DMS 273 treated with DMSO at 0.1 percent for 48 hours (cell line): ENCODE data around the gene ZNF624.

Experiments used
- DNase-seq: peaks from one replicate; lab custom pipeline; 2025; lab: John Stamatoyannopoulos, UW

ZNF624 gene

DNA sequence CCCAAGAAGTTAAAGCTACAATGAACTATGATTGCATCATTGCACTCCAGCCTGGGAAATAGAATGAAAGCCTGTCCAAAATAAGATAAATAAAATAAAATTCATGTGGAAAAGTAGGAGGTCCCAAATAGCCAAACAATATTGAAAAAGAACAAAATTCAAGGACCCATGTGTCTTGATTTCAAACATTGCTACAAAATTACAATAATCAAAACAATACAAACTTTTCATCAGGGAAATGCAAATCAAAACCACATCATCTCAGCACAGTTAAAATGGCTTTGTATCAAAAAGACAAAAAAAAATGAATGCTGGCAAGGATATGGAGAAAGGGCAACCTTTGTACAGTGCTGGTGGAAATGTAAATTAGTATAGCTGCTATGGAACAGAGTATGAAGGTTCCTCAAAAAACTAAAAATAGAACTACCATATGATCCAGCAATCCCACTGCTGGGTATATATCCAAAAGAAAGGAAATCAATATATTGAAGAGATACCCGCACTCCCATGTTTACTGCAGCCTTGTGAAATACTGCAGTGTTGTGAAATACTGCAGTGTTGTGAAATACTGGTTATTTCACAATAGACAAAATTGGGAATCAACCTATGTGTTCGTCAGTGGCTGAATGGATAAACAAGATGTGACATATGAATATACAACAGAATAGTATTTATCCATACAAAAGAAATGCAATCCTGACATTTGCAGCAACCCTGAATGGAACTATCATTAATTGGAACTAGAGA, 60.1 kb downstream of the ZNF624 start:
- DNase-seq, result no peak

DNA sequence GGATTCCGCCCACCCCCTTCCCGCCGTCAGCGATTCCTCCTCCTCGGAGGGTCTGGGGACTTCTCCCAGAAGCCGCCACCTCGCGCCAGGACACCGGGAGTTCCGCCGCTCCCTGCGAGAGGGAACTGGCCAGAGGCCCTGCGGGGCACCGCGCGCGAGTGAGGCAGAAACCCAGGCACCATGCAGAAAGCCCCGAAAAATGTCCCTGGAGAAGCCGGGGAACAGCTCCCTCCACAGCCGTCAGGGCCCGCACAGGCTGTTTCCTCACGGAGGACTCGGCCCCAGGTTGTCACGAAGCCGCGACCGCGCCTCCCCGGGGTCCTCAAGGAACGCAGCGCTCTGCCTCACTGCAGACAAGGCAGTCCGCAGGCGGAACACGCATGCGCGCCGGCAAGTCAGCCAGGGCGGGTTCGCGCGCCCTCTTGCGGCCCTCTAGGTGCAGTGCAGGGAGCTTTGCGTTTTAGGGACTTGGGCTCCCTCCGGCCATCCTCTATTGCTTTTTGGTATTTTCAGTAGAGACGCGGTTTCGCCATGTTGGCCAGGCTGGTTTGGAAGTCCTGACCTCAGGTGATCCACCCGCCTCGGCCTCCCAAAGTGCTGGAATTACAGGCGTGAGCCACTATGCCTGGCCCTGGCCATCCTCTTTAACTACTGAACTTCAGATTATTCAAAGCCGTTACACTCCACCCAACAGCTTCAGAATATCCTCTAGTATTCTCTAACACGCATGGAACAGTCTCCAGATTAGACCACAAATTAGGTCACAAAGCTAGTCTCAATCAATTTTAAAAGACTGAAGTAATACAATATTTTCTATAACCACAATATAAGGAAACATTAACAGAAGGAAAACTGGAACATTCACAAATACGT, 64.3 kb downstream of the ZNF624 start:
- peak; percentile 64 for DNase-seq

DNA sequence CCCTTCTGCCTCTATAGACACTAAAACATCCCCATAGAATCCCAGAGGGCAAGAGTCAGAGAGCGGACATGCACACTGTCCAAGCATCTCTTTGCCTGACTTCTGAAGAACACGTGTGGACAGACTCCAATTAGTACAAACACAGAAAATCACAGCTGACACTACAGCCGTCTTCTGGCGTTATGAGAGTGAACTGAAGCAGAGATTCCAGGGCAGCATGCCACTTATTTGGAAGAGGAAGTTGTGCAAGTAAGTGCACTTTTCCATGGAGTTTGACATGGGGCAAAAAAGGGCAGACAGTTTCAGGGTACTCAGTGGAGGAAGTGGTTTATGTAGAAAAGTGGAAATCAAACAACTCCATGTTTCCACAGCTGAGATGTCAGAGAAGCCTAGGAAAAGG, 67.9 kb downstream of the ZNF624 start:
- DNase-seq, result no peak

DNA sequence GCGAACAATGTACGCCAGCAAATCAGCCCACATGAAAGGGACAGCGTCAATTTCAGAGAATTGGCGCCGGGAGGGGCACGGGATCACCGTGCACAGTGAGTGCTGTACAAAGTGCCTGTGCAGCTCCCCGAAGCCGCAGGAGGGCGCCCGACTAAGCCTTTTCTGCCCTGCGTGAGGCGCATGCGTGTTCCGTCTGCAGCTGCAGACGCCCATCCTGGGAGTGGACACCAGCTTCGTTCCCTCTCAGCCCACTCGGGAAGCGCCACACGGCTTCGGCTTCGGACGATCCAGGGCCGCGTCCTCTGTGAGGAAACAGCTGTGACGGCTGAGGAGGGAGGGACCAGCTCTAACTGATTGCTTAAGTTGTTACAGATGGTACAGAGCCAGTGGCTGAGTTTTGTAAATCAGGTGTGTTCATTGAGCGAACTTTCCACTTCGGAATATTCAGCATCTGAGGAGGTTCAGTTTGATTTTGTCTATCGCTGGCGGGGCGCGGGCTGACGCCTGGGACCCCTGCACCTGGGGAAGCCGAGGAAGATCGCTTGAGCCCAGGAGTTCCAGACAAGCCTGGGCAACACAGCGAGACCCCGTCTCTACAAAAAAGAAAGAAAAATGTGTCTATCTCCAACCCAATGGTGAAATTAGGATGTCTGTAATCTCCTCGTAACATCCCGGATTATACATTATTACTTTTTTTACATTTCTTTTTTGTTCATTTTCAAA, 69.2 kb downstream of the ZNF624 start:
- peak; percentile 36 for DNase-seq

DNA sequence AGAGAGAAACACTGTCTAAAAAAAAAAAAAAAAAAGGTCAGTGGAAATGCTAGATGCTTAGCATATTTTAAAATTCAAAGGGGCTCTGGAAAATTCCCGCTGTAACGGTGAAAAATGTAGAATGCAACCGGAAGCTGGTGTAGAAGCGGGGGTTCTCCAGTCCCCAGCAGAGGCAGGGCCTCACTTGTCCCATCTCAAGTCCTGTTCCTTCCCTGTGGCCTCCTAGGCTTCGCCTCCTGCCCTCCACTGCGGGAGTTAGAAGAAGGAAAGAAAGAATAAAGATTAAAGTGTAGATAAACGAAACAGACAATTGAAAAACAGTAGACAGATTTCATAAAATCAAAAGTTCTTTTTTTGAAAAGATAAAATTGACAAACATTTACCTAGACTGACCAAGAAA, 69.9 kb downstream of the ZNF624 start:
- DNase-seq, result no peak

DNA sequence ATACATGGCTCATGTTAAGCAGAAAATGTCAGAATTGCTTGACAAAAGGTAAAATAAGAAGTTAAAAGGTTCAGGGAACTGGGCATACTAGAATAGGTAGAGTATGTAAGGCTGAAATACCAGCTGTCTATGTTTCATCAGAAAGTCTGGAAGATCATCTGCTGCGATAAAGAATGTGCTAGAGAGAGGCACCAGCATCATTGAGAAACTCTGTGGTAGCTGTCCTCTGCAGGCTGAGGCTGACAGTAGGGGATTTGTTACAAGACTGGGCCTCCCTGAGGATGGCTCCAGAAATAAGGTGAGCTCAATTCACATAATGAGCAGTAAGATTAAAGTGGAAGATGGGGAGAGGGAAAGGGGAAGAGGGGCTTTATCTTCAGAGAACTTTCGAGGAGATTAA, 80.2 kb downstream of the ZNF624 start:
- no peak for DNase-seq
